HTERT RPE-1 (cell line): ENCODE data around the gene SLC2A3.
"Not testable (repeated sequence)": the region's sequence is repeated elsewhere in the genome, so short reads cannot be mapped to it uniquely, and the experiment has no call there.

Experiments used
- in situ Hi-C: fragments of 300-500 bp; cut with MboI; formaldehyde crosslinking; loops from 4 replicates; pipeline ENCODE4 v1.14.3; 2020; ENCODE audit warnings: low sequenced_read_pairs

Gene SLC2A3

GRCh38 chr12:7951671-7952070 is 15.7 kb upstream of the SLC2A3 start:
- in situ Hi-C loops, result no loop called here

DNA sequence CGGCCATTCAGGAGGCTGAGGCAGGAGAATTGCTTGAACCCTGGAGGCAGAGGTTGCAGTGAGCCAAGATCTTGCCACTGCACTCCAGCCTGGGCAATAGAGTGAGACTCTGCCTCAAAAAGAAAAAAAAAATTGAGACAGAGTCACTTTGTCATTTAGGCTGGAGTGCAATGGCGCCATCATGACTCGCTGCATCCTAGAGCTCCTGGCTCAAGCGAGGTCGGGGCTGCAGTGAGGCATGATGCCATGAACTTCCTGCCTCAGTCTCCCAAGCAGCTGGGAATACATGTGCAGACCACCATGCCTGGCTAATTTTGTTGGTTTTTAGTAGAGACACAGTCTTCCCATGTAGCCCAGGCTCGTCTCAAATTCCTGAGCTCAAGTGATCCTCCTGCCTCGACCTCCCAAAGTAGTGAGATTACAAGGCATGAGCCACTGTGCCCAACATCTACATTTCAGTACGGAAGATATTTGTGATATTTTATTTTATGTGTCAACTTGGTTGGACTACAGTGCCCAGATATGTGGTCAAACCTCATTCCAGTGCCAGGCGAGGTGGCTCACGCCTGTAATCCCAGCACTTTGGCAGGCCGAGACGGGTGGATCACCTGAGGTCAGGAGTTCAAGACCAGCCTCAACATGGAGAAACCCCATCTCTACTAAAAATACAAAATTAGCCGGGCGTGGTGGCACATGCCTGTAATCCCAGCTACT is 14.4 kb upstream of the SLC2A3 start:
- in situ Hi-C loops, result not testable (repeated sequence)

DNA sequence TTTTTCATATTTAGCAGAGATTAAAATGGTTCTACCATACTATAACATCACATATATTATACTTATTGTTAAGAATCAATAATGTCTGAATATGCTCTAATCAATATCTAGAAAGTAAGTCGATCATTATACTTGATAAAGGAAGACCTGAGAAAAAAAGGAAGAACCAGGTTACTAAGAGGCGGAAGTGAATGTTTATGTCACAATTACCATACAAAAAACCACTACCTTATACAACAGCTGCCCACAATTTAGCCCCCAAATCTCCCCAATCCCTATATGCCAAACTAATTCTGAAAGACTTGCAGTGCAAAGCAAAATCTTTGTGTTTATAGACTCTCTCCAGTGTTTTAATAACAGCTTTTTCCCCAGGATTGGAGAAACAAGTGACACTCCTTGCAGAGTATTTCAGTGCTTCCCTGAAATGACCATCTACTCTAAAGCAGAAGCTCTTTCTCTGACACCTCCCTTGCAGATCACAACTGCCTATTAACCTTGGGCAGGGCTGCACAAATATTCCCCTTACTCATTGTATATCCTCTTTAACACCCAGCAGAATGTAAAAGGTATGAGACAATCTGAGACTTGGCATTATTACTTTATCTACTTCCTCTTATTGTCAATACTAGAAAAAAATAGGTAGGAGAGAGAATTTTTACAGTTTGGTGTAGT is 12.7 kb upstream of the SLC2A3 start:
- in situ Hi-C loops, result no loop called here

GRCh38 chr12:7947011-7947410 is 11.0 kb upstream of the SLC2A3 start:
- in situ Hi-C loops, result no loop called here

DNA sequence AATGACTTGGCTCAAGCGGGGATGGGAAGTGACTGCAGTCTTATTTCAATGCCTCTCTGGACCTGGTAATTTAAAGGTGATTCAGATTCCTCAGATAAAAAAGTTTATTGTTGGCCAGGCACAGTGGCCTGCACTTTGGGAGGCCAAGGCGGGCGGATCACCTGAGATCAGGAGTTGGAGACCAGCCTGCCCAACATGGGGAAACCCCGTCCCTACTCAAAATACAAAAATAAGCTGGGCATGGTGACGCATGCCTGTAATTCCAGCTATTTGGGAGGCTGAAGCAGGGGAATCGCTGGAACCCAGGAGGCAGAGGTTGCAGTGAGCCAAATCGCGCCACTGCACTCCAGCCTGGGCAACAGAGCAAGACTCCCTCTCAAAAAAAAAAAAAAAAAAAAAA is 8.8 kb upstream of the SLC2A3 start:
- in situ Hi-C loops, result not testable (repeated sequence)

DNA sequence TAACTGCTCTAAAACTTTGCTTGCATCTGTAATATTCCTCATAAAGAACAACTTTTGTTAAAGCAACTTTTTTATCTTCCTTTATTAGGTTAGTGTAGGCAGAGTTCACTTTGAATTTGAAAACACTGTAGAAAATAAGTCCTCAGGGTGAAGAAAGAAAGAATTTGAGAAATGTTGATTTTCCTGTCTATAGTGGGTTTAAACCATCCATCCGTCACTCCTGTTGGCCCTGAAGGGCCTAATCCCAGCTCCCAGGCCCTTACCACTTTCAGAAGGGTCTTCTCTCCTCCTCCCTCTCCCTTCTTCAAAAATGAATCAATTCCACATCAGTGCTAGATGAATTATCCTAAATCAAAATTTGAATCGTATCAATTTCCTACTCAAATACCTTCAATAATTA is 4.9 kb upstream of the SLC2A3 start:
- in situ Hi-C loops, result no loop called here

DNA sequence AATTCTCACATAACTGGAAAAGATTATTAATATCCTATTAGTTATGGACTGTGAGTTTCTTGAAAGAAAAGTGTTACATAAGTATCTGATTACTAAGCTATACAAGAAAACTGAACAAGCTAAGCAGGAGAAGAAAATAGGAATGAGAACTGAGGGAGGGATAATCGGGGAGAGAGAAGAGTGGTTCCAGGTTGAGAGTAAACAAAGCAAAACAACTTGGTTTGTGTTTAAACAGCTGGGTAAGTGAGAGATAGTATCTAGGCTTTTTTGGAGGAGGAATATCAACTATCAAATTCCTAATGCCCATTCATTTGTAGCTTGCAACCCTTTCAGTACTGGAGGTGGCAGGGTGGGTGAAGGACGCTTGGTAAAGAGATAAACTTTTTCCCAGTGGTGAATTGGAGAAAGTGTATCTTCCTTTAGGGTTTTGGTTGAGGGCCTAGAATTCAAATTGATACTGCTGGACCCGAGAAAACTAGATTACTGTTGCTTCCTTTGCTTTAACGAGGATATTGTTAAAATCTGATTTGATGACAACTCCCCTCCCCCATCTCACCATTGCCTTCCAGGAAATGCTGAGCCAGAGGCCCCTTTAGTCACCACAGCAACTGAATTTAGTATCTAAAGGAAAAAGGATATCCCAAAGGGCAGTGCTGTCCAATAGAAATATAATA is 2.0 kb upstream of the SLC2A3 start:
- in situ Hi-C loops, result no loop called here

DNA sequence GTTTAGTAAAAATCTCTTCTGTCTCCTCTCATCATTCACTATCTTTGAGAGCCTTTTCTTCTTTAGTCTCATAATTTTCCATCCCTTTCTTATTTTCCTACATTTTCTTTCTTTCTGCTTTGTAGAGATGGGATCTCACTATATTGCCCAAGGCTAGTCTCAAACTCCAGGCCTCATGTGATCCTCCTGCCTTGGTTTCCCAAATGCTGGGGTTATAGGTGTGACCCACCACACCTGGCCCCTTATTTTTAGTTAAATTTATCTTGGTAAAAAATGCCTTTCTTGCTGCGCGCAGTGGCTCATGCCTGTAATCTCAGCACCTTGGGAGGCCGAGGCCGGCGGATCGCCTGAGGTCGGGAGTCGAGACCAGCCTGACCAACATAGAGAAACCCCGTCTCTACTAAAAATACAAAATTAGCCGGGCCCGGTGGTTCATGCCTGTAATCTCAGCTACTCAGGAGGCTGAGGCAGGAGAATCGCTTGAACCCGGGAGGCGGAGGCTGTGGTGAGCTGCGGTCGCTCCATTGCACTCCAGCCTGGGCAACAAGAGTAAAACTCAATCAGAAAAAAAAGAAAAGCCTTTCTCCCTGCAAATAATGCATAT is 996 bp downstream of the SLC2A3 start:
- in situ Hi-C loops, result no loop called here

- in situ Hi-C loops, result no loop called here
These were observed 1.7 kb downstream of the SLC2A3 start for GRCh38 chr12:7934091-7934888.

- in situ Hi-C loops, result no loop called here
These were observed 2.7 kb downstream of the SLC2A3 start for GRCh38 chr12:7933255-7933726.

- in situ Hi-C loops, result not testable (repeated sequence)
These were observed 3.3 kb downstream of the SLC2A3 start for GRCh38 chr12:7932599-7933240.

GRCh38 chr12:7929083-7929792 is 6.7 kb downstream of the SLC2A3 start:
- in situ Hi-C loops, result no loop called here

- in situ Hi-C loops, result no loop called here
These were observed 8.5 kb downstream of the SLC2A3 start for GRCh38 chr12:7927470-7927869.

DNA sequence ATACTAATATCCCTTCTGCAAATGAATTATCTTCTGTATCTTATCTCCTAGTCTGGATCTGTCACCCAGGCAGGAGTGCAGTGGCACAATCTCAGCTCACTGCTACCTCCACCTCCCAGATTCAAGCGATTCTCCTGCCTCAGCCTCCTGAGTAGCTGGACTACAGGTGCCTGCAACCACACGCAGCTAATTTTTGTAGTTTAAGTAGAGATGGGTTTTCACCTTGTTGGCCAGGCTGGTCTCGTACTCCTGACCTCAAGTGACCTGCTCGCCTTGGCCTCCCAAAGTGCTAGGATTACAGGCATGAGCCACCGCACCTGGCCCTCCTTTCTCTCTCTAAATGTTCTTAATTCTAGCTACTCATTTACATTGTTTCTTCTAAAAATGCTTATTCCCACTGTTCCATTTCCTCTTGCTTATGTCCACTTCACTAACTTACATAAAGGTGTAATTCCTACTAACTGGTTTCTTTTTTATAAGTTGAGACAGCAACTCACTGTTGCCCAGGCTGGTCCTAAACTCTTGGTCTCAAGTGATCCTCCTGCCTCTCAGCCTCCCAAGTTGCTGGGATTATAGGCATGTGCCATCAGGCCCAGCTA is 9.8 kb downstream of the SLC2A3 start:
- in situ Hi-C loops, result not testable (repeated sequence)

GRCh38 chr12:7923241-7924236 is 12.4 kb downstream of the SLC2A3 start:
- in situ Hi-C loops, result no loop called here

DNA sequence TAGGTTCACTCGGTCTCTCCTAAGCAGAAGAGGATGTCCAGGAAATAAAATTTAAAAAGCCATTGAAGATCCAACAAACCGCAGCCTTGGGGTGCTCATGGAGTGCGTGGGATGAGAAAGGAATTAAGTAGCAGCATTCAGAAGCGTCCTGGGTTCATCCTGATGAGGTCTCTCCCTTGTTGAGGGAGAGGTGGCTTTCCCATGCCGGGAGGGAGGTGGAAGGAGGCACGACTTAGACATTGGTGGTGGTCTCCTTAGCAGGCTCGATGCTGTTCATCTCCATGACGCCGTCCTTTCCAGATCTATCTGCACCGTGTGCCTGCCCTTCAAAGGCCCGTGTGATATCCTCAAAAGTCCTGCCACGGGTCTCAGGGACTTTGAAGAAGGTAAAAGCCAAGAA is 14.8 kb downstream of the SLC2A3 start:
- in situ Hi-C loops, result not testable (repeated sequence)

DNA sequence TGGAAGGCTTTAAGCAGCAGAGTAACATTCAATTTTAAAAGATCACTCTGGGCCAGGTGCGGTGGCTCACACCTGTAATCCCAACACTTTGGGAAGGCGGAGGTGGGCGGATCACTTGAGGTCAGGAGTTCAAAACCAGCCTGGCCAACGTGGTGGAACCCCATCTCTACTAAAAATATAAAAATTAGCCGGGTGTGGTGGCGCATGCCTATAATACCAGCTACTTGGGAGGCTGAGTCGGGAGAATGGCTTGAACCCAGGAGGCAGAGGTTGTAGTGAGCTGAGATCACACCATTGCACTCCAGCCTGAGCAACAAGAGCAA is 17.8 kb downstream of the SLC2A3 start:
- in situ Hi-C loops, result not testable (repeated sequence)
